ENCODE measurements around the gene CTDSPL2. TPM values are rescaled to one million over a fixed set of nuclear protein-coding genes. Genes with fewer than 3 reads are reported as not detected.

Gene CTDSPL2
- total and polyA plus RNA-seq, 10 of the 15 experiments (the other 5 are each of a cell fraction or from before 2014, with no cell fraction given) = 10.7 to 77.1 (median 44.9) TPM

DNA sequence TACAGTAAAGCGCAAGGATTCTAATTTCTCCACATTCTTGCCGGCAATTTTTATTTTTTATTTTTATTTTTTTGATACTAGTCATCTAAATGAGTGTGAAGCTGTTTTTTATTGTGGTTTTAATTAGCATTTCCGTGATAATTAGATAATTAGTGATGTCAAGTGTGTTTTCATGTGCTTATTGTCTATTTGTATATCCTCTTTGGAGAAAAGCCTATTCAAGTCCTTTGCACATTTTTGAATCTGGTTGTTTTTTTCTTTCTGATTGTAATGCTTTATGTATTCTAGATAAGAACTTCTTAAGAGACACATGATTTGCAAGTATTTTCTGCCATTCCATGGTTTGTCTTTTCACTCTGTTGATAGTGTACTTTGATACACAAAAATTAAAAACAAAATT is 16.1 kb downstream of the CTDSPL2 start:
- no peak for DNase-seq (ENCODE audit: low read depth, low spot score)
- no peak for ATAC-seq
- ChIA-PET SMC1A (ENCODE audit: uncharacterized antibody, unreplicated experiment) (interaction anchor here (0.6 to 2.1 kb wide), 2 partner anchors 25 to 1968 kb away, joined by 3 to 6 read pairs; no protein-coding TSS in a partner anchor), POLR2A (no interaction called here), CTCF (interaction anchor here (1.1 kb wide), 1 partner anchor 100 kb away, joined by 5 read pairs; no protein-coding TSS in a partner anchor), RAD21 (ENCODE audit: unreplicated experiment) (no interaction called here)
- intact Hi-C loops (cut with micrococcal nuclease; ENCODE audit: unreplicated experiment) = no loop called here
- in situ Hi-C loops (cut with MboI) = no loop called here
- Histone ChIP-seq H3K79me2 (ENCODE audit: control insufficient read depth, insufficient read depth, low read length) (peaks cover 72% of the 10 kb centered on the region), H4K20me1 (ENCODE audit: control insufficient read depth, insufficient read depth) (no peaks in the 10 kb centered on the region), H2AFZ (ENCODE audit: control insufficient read depth, low read depth, low read length) (no peak overlapping the region), H3K4me2 (ENCODE audit: control insufficient read depth, insufficient read depth) (no peak overlapping the region), H3K9ac (ENCODE audit: control insufficient read depth, insufficient read depth, low read length) (no peak overlapping the region), H3K27ac (ENCODE audit: control insufficient read depth, insufficient read depth) (no peak overlapping the region), H3K9me3 (replicated peaks; ENCODE audit: control insufficient read depth, insufficient read depth, low read length) (peaks cover 5% of the 10 kb centered on the region), H3K4me1 (ENCODE audit: control insufficient read depth, insufficient read depth, low read length) (no peaks in the 10 kb centered on the region), H3K4me3 (no peak overlapping the region), H3K27me3 (replicated peaks in 1 of 2; ENCODE audit: control insufficient read depth in 2 of 2, insufficient read depth in 2 of 2, low read length in 1 of 2) (no peaks in the 10 kb centered on the region), H3K36me3 (ENCODE audit: control insufficient read depth in 2 of 2, insufficient read depth in 2 of 2, low read length in 1 of 2) (peaks cover 0 to 7% of the 10 kb centered on the region in 2 experiments; a peak in 3 of 4 replicates)
- no peak for FAIRE-seq
- no TSS peak for BruUV-seq (replicated peaks)
- whole genome bisulfite sequencing (ENCODE audit: insufficient coverage, insufficient replicate concordance, low lambda C conversion rate, missing lambda C conversion rate) = 98% methylated on average over 3 of the region's 3 CpGs
- TF ChIP-seq NR2C1 (IDR thresholded peaks at IDR 0.05) (no peak), TCF3 (IDR thresholded peaks at IDR 0.05; ENCODE audit: borderline replicate concordance, insufficient read depth, low read depth, low read length) (no peak), HDAC2 (IDR thresholded peaks at IDR 0.05) (no peak), ESRRA (IDR thresholded peaks at IDR 0.05; ENCODE audit: low read length) (no peak), RELA (IDR thresholded peaks at IDR 0.05; ENCODE audit: borderline replicate concordance, partially characterized antibody) (no peak)
- TF ChIP-seq, protein P1, sequence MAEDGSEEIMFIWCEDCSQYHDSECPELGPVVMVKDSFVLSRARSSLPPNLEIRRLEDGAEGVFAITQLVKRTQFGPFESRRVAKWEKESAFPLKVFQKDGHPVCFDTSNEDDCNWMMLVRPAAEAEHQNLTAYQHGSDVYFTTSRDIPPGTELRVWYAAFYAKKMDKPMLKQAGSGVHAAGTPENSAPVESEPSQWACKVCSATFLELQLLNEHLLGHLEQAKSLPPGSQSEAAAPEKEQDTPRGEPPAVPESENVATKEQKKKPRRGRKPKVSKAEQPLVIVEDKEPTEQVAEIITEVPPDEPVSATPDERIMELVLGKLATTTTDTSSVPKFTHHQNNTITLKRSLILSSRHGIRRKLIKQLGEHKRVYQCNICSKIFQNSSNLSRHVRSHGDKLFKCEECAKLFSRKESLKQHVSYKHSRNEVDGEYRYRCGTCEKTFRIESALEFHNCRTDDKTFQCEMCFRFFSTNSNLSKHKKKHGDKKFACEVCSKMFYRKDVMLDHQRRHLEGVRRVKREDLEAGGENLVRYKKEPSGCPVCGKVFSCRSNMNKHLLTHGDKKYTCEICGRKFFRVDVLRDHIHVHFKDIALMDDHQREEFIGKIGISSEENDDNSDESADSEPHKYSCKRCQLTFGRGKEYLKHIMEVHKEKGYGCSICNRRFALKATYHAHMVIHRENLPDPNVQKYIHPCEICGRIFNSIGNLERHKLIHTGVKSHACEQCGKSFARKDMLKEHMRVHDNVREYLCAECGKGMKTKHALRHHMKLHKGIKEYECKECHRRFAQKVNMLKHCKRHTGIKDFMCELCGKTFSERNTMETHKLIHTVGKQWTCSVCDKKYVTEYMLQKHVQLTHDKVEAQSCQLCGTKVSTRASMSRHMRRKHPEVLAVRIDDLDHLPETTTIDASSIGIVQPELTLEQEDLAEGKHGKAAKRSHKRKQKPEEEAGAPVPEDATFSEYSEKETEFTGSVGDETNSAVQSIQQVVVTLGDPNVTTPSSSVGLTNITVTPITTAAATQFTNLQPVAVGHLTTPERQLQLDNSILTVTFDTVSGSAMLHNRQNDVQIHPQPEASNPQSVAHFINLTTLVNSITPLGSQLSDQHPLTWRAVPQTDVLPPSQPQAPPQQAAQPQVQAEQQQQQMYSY (CRISPR knock-in tag; IDR thresholded peaks at IDR 0.05) = no peak
- TF ChIP-seq, protein P2, sequence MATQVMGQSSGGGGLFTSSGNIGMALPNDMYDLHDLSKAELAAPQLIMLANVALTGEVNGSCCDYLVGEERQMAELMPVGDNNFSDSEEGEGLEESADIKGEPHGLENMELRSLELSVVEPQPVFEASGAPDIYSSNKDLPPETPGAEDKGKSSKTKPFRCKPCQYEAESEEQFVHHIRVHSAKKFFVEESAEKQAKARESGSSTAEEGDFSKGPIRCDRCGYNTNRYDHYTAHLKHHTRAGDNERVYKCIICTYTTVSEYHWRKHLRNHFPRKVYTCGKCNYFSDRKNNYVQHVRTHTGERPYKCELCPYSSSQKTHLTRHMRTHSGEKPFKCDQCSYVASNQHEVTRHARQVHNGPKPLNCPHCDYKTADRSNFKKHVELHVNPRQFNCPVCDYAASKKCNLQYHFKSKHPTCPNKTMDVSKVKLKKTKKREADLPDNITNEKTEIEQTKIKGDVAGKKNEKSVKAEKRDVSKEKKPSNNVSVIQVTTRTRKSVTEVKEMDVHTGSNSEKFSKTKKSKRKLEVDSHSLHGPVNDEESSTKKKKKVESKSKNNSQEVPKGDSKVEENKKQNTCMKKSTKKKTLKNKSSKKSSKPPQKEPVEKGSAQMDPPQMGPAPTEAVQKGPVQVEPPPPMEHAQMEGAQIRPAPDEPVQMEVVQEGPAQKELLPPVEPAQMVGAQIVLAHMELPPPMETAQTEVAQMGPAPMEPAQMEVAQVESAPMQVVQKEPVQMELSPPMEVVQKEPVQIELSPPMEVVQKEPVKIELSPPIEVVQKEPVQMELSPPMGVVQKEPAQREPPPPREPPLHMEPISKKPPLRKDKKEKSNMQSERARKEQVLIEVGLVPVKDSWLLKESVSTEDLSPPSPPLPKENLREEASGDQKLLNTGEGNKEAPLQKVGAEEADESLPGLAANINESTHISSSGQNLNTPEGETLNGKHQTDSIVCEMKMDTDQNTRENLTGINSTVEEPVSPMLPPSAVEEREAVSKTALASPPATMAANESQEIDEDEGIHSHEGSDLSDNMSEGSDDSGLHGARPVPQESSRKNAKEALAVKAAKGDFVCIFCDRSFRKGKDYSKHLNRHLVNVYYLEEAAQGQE (IDR thresholded peaks at IDR 0.05; ENCODE audit: low read depth, low read length) = no peak
- TF ChIP-seq, protein P3, sequence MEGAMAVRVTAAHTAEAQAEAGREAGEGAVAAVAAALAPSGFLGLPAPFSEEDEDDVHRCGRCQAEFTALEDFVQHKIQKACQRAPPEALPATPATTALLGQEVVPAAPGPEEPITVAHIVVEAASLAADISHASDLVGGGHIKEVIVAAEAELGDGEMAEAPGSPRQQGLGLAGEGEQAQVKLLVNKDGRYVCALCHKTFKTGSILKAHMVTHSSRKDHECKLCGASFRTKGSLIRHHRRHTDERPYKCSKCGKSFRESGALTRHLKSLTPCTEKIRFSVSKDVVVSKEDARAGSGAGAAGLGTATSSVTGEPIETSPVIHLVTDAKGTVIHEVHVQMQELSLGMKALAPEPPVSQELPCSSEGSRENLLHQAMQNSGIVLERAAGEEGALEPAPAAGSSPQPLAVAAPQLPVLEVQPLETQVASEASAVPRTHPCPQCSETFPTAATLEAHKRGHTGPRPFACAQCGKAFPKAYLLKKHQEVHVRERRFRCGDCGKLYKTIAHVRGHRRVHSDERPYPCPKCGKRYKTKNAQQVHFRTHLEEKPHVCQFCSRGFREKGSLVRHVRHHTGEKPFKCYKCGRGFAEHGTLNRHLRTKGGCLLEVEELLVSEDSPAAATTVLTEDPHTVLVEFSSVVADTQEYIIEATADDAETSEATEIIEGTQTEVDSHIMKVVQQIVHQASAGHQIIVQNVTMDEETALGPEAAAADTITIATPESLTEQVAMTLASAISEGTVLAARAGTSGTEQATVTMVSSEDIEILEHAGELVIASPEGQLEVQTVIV (IDR thresholded peaks at IDR 0.05; ENCODE audit: borderline replicate concordance, partially characterized antibody) = no peak
- TF ChIP-seq, protein P4, sequence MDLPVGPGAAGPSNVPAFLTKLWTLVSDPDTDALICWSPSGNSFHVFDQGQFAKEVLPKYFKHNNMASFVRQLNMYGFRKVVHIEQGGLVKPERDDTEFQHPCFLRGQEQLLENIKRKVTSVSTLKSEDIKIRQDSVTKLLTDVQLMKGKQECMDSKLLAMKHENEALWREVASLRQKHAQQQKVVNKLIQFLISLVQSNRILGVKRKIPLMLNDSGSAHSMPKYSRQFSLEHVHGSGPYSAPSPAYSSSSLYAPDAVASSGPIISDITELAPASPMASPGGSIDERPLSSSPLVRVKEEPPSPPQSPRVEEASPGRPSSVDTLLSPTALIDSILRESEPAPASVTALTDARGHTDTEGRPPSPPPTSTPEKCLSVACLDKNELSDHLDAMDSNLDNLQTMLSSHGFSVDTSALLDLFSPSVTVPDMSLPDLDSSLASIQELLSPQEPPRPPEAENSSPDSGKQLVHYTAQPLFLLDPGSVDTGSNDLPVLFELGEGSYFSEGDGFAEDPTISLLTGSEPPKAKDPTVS (IDR thresholded peaks at IDR 0.05; ENCODE audit: low read depth, low read length) = no peak

Measured in GM12878 (cell line).